GM08714 (cell line): ENCODE data around the gene ATAD3C.

Experiments
- H3K4me3 ChIP-seq: fragments of 200-500 bp; sonication (Bioruptor generic); 2 replicates; pipeline ENCODE4 v1.5.1; 2014; ENCODE audit warnings: mild to moderate bottlenecking, low read length, inconsistent platforms
- ZNF274 ChIP-seq: IDR thresholded peaks from 2 replicates; pipeline ENCODE4 v1.6.1; 2012; ENCODE audit warnings: mild to moderate bottlenecking, low read depth, low read length

Gene ATAD3C

DNA sequence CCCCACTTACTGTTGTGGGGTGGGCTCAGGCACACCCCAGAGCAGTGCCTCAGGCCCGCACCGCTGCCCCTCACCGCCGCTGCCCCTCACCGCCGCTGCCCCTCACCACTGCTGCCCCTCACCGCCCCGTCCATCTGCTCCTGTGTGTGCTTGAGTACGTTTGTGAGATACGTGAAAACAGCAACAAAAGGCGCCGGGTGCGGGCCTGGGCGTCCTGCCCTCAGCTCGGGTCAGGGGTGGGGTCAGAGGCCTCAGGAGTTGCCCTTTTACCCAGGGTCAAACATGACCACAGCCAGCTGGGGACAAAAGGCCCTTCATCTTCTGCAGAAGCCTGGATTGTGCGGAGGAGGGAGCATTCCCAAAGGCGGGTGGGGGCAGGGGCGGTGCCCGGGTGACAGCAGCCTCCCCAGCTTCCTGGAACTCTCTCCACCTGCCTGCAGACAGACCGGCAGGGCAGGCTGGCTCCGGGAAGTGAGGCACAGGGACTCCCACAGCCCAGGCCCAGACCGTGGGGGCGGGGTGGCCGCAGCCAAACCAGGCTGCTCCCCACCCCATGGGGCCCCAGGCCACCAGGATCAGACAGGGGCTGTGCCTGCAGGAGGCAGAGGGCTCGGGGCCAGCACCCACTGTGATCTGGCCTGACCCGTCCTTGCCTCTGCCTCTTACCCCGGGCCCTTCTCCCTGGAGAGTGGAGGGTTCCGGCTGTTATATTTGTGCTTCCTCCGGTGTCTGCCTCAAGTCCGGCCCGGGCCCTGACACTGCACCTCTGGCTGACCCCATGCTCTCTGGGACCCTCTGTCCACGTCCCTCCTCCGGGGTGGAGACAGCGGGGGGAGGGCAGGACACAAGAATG is 16.3 kb upstream of the ATAD3C start:
- no peak overlapping the region for H3K4me3 ChIP-seq
- no peak for TF ChIP-seq ZNF274

DNA sequence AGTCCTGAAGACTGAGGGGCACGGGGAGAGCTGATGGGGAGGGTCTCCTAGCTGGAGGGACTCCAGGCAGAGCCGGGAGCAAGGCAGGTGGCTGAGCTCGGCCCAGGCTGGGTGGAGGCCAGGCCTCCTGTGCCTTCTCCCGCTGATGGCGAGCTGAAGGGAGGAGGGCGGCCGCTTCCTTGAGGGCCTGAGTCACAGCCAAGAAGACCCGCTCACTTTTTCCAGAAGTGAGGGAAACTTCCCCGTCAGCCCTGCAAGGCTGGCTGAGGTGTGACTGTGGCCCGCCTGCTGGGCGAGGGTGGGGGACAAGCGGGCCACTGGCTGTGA is 15.7 kb upstream of the ATAD3C start:
- TF ChIP-seq ZNF274: no peak
- H3K4me3 ChIP-seq: no peak overlapping the region

DNA sequence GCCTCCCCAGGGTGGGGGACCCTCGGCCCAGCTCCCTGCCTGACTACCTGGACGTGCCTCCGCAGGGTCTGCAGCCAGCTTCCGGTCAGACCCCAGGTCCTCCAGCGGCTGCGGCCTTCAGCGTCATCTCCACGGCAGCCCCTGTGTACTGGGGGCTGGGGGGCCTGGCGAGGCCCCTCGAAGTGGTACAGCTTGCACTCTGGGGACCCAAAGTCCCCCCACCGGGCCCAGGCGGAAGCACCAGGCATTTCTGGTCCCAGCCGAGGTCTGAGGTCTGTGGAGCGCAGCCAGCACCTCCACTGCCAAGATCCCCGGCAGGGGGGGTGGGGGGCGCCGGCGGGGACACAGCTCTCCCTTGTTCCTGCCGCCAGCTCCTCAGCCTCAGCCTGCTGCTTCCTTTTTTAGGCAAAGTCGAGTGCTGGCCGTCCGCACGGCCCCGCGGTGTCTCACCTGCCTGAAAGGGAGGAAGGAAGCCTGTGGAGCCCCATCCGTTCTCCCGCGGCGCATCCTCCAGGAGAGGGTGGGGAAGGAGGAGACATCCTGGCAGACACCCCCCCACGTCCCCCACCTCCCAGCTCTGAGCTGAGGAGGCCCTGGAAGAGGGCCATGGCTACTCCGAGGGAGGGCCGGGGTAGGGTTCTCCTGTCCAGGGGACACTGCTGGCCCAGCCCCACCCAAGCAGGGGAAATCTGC is 15.2 kb upstream of the ATAD3C start:
- TF ChIP-seq ZNF274: no peak
- H3K4me3 ChIP-seq: no peak overlapping the region

DNA sequence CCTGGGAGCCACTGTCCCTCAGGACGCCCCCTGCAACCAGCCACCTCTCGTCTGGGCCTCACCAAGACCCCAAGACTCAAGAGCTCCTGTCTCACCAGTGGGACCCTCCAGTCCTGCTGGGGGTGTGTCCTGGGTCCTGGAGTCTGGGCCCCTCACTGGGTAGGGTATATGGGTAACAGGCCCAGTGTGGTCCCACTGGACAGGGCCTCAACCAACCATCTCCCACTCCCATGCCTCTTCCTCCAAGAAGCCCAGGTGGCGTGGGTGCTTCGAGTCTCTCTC is 14.7 kb upstream of the ATAD3C start:
- no peak overlapping the region for H3K4me3 ChIP-seq
- no peak for TF ChIP-seq ZNF274

DNA sequence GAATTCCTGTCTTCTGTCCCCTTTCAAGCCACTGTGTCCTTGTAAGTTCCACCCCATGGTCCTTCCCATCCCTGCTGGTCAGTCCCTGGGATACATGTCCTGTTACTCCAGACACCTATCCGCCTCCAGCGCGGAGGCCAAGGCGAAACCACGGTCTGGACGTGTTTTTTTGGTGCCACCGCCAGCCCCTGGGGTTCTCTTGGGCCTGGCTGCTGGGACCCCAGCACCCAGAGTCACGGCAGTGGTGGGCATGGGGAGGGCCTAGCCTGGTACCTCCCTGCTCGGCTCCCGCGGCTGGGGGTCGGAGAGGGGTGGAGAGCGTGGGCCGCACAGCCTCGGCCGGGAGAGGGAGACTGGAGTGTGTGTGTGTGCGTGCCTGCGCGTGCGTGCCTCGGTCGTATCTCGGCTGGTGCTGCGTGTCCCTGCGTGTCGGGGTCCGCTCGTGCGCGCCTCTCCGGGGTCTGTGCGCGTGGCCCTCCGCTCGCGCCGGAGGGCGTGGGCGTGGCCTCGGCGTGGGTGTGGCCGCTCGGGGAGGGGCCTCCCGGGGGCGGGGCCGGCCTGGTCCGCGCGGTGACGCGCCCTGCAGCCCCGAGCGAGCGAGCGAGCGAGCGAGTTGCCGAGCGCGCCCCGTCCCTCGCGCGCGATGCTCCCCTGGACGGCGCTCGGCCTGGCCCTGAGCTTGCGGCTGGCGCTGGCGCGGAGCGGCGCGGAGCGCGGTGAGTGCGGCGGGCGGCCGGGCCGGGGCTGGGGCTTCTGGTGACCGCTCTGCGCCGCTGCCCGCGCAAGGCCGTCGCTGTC is 14.2 kb upstream of the ATAD3C start, which contains the start of gene VWA1:
VWA1 (plus strand) TSS at position 585 of the 798 bp plus-strand sequence; CDS start at position 644, 59 bp downstream.
- H3K4me3 ChIP-seq: peak within 1 kb of the TSS; percentile 31; the same call in 1 of the 2 replicates
- no peak for TF ChIP-seq ZNF274

DNA sequence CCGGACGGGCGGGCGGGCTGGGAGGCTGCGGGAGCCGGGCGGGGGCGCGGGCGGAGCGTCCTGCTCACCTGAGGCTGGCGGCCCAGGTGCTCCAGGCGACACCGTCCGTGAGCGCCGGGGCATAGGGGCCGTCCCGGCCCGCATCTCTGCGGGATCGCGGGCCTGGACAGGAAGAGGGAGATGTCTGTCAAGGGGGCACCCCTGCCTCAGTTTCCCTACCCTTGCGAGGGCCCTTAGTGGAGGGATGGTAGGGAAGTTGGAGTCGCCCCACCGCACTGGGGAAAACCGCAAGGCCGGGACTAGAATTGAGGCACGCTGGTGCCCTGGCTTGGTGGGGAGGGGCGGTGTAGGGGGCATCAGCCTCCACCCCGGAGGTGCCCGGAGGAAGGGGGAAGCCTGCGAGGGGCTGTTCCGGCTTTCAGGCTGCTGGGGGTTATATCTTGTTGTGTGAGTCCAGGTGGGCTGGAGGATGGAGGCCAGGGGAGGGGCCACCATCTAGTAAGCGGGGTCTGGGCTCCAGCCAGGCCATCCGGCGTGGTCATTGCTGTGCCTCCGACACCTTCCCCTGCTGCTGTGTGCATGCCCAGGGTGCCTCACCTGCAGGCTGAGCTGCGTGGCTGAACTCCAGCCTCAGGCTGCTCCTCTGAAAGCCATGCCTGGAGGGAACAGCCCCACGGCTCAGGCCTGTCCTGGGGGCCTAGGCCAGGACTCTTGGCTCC is 13.4 kb upstream of the ATAD3C start:
- peak overlapping the region; percentile 31; the same call in 1 of the 2 replicates for H3K4me3 ChIP-seq
- TF ChIP-seq ZNF274: no peak

DNA sequence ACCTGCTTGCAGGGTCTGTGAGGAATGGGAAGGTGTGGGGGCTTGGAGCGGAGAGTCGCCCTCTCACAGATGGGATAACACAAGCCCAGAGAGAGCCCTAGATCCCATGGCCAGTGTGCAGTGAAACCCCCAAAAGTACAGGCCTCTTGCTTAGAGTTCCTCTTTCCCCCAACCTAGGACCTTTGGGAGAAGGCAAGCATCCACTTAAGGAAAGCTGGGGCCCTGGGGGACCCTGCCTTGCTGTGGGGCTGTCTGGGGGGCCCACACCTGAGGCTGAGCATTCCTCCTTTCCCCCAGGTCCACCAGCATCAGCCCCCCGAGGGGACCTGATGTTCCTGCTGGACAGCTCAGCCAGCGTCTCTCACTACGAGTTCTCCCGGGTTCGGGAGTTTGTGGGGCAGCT is 12.9 kb upstream of the ATAD3C start:
- no peak overlapping the region for H3K4me3 ChIP-seq
- TF ChIP-seq ZNF274: no peak

DNA sequence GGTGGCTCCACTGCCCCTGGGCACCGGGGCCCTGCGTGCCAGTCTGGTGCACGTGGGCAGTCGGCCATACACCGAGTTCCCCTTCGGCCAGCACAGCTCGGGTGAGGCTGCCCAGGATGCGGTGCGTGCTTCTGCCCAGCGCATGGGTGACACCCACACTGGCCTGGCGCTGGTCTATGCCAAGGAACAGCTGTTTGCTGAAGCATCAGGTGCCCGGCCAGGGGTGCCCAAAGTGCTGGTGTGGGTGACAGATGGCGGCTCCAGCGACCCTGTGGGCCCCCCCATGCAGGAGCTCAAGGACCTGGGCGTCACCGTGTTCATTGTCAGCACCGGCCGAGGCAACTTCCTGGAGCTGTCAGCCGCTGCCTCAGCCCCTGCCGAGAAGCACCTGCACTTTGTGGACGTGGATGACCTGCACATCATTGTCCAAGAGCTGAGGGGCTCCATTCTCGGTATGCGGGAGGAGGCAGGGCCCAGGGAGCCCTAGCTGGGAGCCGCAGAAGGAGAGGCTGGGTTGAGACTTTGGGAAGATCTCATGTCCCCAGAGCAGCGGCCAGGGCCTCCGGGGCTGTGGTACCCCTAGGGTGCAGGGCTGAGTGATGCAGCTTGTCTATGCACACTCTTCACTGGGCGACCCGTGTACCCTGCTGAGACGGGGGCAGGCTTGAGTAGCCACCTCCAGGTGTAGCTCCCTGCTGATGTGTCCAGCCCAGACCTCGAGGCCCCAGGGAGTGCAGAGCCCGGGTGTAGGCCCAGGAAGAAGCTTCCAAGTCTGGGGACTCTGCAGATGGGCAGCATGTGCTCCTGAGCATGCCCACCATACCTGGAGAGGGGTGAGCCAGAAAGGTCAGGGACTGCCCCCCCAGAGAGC is 12.2 kb upstream of the ATAD3C start:
- no peak overlapping the region for H3K4me3 ChIP-seq
- no peak for TF ChIP-seq ZNF274

DNA sequence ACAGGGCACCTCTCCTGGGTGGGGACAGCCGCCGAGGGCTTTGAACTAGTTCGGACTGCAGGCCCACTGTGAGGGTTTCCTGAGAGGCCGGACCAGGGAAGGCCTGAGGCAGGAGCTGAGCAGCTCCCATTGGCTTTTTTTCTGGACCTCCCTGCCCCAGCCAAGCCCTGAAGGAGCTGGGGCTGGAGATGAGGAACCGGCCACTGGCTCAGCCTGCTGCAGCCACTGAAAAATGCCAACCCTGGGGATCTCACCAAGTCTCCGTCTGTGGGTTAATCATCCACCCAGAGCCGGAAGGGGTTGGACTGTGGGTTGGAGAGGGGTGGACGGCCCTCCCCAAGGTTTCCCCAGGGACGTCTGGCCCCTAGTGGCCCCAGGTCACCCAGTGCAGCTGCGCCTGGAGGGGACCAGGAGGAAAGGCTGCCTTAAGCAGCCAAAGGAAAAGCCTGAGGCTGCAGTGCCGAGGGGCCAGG is 11.5 kb upstream of the ATAD3C start:
- no peak overlapping the region for H3K4me3 ChIP-seq
- no peak for TF ChIP-seq ZNF274

DNA sequence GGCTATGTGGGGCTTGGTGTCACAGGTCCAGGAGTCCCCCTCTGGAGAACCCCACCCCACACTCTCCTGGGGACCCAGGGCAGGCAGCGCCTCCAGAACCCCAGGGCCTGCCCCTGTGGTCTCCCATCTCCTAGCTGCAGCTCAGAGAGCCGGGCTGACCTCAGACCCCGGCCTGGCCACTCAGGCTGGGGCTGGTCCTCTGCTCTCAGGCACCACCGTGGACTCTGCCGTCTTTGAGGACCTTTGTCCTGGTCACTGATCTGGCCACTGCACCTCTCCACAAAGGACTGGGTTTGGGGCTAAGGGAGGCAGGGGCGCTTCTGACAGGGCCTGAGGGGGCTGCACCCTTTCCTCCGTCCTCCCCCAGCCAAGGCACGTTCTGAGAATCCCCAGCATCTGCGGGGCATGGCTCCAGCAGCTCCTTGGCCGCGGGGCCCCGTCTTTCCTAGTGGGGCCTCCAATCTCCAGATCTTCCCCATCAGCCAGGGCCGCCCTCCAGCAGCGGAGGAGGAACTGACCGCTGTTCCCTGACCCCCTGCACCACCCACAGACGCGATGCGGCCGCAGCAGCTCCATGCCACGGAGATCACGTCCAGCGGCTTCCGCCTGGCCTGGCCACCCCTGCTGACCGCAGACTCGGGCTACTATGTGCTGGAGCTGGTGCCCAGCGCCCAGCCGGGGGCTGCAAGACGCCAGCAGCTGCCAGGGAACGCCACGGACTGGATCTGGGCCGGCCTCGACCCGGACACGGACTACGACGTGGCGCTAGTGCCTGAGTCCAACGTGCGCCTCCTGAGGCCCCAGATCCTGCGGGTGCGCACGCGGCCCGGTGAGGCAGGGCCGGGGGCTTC is 10.7 kb upstream of the ATAD3C start:
- H3K4me3 ChIP-seq: no peak overlapping the region
- TF ChIP-seq ZNF274: no peak

DNA sequence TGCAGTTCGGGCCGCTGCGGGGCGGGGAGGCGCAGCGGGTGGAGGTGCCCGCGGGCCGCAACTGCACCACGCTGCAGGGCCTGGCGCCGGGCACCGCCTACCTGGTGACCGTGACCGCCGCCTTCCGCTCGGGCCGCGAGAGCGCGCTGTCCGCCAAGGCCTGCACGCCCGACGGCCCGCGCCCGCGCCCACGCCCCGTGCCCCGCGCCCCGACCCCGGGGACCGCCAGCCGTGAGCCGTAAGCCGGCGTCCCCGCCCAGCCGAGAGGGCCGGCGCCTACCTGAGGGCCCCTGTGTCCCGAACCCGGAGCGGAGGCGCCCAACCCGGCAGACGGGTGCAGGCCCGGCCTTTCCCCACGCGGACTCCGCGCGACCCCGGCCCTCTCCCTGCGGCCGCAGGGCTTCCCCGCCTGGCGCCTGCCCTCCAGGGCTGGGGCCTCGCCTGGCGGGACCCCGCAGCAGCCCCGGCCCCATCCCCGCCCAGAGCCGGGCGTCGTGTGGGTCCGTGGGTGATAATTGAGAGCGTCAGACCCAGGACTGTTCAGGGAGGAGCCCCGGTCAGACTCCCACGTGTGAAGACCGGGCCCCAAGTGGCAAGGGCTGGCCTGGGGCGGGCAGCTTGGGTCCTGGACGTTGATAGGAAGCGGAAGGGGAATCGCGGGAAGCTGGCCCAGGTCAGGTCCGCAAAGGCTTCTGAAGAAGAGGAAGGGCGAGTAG is 9.8 kb upstream of the ATAD3C start:
- no peak overlapping the region for H3K4me3 ChIP-seq
- no peak for TF ChIP-seq ZNF274
